CD4-positive, CD25-positive, alpha-beta regulatory T cell (primary cell): ENCODE results near the gene BAZ2A. TPM values are rescaled to one million over a fixed set of nuclear protein-coding genes. Genes with fewer than 3 reads are reported as not detected.

Source experiments
- ATAC-seq, 2 donors: fragments of 150-1000 bp; cut with Tn5 transposase; one replicate each; pipeline ENCODE4 v1.10.0; 2021; ENCODE audit warnings: low read depth in 2 of 2, moderate number of reproducible peaks in 2 of 2, moderate library complexity in 1 of 2
- DNase-seq, 3 donors: peaks; one replicate each; pipeline versions ENCODE4 v3.0.0 to v3.0.0-alpha.2; 2012 to 2022; ENCODE audit warnings: mixed read lengths in 1 of 3
- H3K27ac ChIP-seq: one replicate; pipeline ENCODE4 v1.7.0; 2013; ENCODE audit warnings: mild to moderate bottlenecking, low read length; ENCODE audit not compliant: insufficient read depth, poor library complexity, severe bottlenecking
- H3K27me3 ChIP-seq: one replicate; pipeline ENCODE4 v1.7.0; 2013; ENCODE audit warnings: low read length; ENCODE audit not compliant: control insufficient read depth, insufficient read depth
- H3K36me3 ChIP-seq: one replicate; pipeline ENCODE4 v1.7.0; 2013; ENCODE audit warnings: mild to moderate bottlenecking, low read length, moderate library complexity; ENCODE audit not compliant: control insufficient read depth, insufficient read depth
- H3K4me1 ChIP-seq: 2 replicates; pipeline ENCODE4 v1.7.0; 2013; ENCODE audit warnings: mild to moderate bottlenecking, low read length; ENCODE audit not compliant: insufficient read depth, control insufficient read depth, poor library complexity, severe bottlenecking
- H3K4me3 ChIP-seq: one replicate; pipeline ENCODE4 v1.7.0; 2013; ENCODE audit warnings: low read depth, mild to moderate bottlenecking, low read length, moderate library complexity
- H3K9me3 ChIP-seq, 2 experiments: 1 replicate in 1 of 2; 2 replicates in 1 of 2; pipeline ENCODE4 v1.7.0; 2013; ENCODE audit warnings: low read length in 2 of 2, mild to moderate bottlenecking in 1 of 2, moderate library complexity in 1 of 2; ENCODE audit not compliant: control insufficient read depth in 2 of 2
- H3K27ac Mint-ChIP-seq, 3 donors: one replicate each; pipeline ENCODE4 v1.8.0; 2020 to 2022; ENCODE audit warnings: mild to moderate bottlenecking in 3 of 3, mixed read lengths in 3 of 3, moderate library complexity in 2 of 3
- H3K27me3 Mint-ChIP-seq: one replicate; pipeline ENCODE4 v1.8.0; 2022; ENCODE audit warnings: mild to moderate bottlenecking, mixed read lengths
- H3K36me3 Mint-ChIP-seq: one replicate; pipeline ENCODE4 v1.8.0; 2020; ENCODE audit warnings: mixed read lengths
- H3K4me1 Mint-ChIP-seq, 4 donors: one replicate each; pipeline ENCODE4 v1.8.0; 2020 to 2022; ENCODE audit warnings: mixed read lengths in 4 of 4, mild to moderate bottlenecking in 1 of 4
- H3K4me3 Mint-ChIP-seq, 4 donors: one replicate each; pipeline ENCODE4 v1.8.0; 2020 to 2022; ENCODE audit warnings: mild to moderate bottlenecking in 4 of 4, mixed read lengths in 4 of 4, moderate library complexity in 3 of 4
- H3K9me3 Mint-ChIP-seq, 7 donors: one replicate each; pipeline ENCODE4 v1.8.0; 2020 to 2022; ENCODE audit warnings: mixed read lengths in 7 of 7, mild to moderate bottlenecking in 3 of 7, moderate library complexity in 2 of 7
- polyA plus RNA-seq, 4 donors: library from polyadenylated mRNA; unstranded; fragments of 300-500 nt; fragmentation: Illumina TruSeq; gene quantifications; one replicate each; pipeline ENCODE4 v1.2.3, GENCODE V29; 2021
- total RNA-seq: library from RNA; stranded (reverse); gene quantifications from one replicate; pipeline ENCODE4 v1.2.3, GENCODE V29; 2022

Gene BAZ2A
- total and polyA plus RNA-seq, 5 donors from 2014 or later = 22.2 to 237 (median 22.7) TPM

DNA sequence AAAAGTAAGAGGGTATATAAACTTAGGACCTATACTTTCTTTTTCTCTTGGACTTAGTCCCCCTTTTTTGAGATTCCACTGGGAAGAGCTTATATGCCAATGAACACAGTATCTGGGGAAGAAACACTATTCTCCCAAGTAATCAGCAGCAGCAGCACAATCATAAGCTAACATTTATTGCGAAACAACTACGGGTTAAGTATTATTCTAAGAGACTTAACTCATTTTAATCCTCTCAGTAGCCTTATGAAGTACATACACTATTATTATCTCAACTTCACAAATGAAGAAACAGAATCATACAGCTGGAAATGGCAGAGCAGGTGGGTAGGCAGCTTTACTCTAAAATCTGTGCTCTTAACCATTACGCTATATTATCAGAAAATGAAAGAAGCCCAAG is 27.9 kb downstream of the BAZ2A start:
- H3K27ac ChIP-seq = no peak overlapping the region
- ATAC-seq (no peak), DNase-seq (no peak)
- no peaks in the 10 kb centered on the region for H3K9me3 ChIP-seq
- H3K36me3 Mint-ChIP-seq = peaks cover 71% of the 10 kb centered on the region
- no peaks in the 10 kb centered on the region for H3K27me3 Mint-ChIP-seq
- peaks cover 96% of the 10 kb centered on the region for H3K36me3 ChIP-seq
- no peak overlapping the region for H3K4me3 ChIP-seq
- H3K27me3 ChIP-seq = no peaks in the 10 kb centered on the region
- H3K4me1 ChIP-seq = no peaks in the 10 kb centered on the region
- H3K27ac Mint-ChIP-seq = no peak overlapping the region
- H3K9me3 Mint-ChIP-seq = peaks cover 0 to 1% (median 0%) of the 10 kb centered on the region in 7 donors
- peaks cover 0 to 2% (median 0%) of the 10 kb centered on the region in 4 donors for H3K4me1 Mint-ChIP-seq
- no peak overlapping the region for H3K4me3 Mint-ChIP-seq

DNA sequence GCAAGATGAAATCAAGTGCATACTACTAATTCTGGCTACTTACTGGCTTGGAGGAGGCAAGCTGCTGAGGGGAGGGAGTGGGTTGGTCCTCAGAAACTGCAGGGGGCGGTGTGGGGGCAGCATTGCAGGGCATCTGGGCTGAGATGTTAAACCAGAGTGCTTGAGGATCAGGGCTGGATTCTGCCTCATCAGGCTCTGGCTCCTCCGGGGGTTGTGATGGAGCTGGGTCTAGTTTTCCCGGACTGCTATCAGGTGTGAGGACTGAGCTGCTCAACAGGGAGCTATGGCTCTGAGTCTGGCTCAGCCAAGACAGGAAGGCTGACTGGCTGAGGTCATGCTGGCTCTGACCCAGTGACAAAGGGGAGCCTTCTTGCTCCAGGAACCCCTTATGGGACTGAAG is 28.6 kb downstream of the BAZ2A start:
- Histone ChIP-seq H3K27ac (no peak overlapping the region), H3K36me3 (peaks cover 94% of the 10 kb centered on the region), H3K4me3 (no peak overlapping the region), H3K9me3 (no peaks in the 10 kb centered on the region), H3K4me1 (no peaks in the 10 kb centered on the region), H3K27me3 (no peaks in the 10 kb centered on the region)
- Mint-ChIP-seq H3K9me3 (peaks cover 0 to 1% (median 0%) of the 10 kb centered on the region in 7 donors), H3K4me1 (peaks cover 0 to 2% (median 0%) of the 10 kb centered on the region in 4 donors), H3K4me3 (peak overlapping the region in 1 of 4 donors; percentile 32), H3K27me3 (no peaks in the 10 kb centered on the region), H3K27ac (peak overlapping the region in 2 of 3 donors; percentile 38 to 45), H3K36me3 (peaks cover 72% of the 10 kb centered on the region)
- ATAC-seq (peak in 1 of 2 donors; percentile 49), DNase-seq (peak in 2 of 3 donors; percentile 32 to 43)

DNA sequence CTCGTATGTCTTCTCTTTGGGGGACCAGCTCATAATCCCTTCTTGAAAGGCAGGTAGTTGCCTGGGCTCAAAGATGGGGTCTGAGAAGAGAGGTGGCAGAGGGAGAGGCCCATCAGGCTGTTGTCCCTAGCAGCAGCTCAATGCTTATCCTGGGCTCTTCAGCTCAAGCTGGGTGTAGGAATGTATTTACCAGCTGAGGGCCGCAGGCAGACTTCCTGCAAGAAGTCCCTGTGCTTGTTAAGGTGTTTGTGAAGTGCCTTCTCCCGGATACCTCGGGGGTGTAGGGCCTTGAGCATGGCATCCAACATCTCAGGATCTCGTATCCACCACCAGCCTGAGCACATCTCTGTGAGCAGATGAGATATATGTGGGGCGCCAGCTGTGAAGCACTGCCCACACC is 29.4 kb downstream of the BAZ2A start:
- H3K9me3 Mint-ChIP-seq = peaks cover 0 to 1% (median 0%) of the 10 kb centered on the region in 7 donors

DNA sequence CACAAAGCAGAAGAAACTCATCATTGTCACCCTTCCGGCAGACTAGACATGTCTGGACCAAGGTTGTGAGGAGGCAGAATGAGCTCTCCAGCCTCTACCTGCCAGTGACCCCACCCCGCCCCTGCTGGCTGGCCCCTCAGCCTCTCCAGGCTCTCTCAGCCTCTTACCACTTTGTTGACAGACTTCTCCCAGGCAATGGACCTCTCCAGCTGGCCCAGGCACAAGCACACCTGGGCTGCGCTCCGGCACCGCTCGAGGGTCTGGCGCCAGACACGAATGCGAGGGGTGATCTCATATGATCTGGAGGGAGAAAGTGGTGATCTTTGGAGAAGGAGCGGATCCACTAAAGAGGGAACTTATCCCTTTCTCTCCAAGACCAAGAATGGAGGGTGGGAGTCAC is 30.3 kb downstream of the BAZ2A start:
- H3K4me1 Mint-ChIP-seq = peaks cover 0 to 2% (median 0%) of the 10 kb centered on the region in 4 donors
- peaks cover 83% of the 10 kb centered on the region for H3K36me3 ChIP-seq

More for the DNA sequence above, 29.4 kb downstream of the BAZ2A start:
- Histone ChIP-seq H3K27ac (no peak overlapping the region), H3K9me3 (no peaks in the 10 kb centered on the region), H3K4me3 (no peak overlapping the region), H3K4me1 (no peaks in the 10 kb centered on the region), H3K27me3 (no peaks in the 10 kb centered on the region), H3K36me3 (peaks cover 92% of the 10 kb centered on the region)
- Mint-ChIP-seq H3K4me1 (peaks cover 0 to 2% (median 0%) of the 10 kb centered on the region in 4 donors), H3K4me3 (no peak overlapping the region), H3K27me3 (no peaks in the 10 kb centered on the region), H3K27ac (no peak overlapping the region), H3K36me3 (peaks cover 64% of the 10 kb centered on the region)
- DNase-seq (no peak), ATAC-seq (no peak)

DNA sequence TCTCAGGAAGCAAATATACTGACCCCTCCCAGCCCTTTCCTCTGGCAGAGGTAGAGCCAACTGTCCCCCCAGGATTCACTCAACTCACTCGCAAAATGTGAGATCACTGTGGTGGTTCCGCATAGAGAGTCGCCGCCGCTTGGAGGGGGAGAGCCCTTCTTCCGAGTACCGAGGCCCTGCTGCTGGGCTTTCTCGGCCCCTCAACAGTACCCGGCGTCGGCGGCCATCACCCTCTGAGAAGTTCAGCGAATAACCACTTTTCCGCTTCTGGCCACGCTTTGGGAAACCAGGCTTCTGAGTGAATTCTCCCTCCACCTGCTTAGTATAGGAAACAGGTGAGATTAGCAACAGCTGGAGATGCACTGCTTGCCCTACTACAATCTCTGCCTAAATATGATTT is 31.1 kb downstream of the BAZ2A start:
- no peak for ATAC-seq

More for the DNA sequence above, 30.3 kb downstream of the BAZ2A start:
- H3K4me3 ChIP-seq = no peak overlapping the region
- Mint-ChIP-seq H3K9me3 (peaks cover 0 to 1% (median 0%) of the 10 kb centered on the region in 7 donors), H3K27me3 (no peaks in the 10 kb centered on the region), H3K27ac (peak overlapping the region in 1 of 3 donors; percentile 46), H3K4me3 (no peak overlapping the region), H3K36me3 (peaks cover 60% of the 10 kb centered on the region)
- no peaks in the 10 kb centered on the region for H3K9me3 ChIP-seq
- no peaks in the 10 kb centered on the region for H3K27me3 ChIP-seq
- ATAC-seq = no peak
- no peaks in the 10 kb centered on the region for H3K4me1 ChIP-seq
- DNase-seq = no peak
- no peak overlapping the region for H3K27ac ChIP-seq

DNA sequence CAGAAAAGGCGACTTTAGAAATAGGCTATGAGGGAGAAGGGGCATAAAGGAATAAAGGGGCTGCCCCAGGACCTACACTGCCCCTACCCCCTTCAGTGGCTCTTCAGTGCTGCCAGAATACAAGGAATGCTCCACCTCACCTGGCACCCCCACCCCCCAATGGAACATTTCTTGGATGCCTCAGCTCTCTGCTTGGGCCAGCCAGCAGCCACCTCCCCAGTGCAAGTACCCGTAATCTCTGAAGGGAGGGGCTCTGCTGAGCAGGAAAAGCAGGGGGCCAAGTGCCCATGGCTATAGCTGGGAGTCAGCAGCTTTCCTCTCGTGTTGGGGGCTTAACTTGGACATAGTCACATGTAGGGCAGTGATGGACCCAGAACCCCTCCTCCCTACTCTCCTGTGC is 33.3 kb downstream of the BAZ2A start:
- ATAC-seq = no peak
- Histone ChIP-seq H3K4me3 (no peak overlapping the region), H3K4me1 (no peaks in the 10 kb centered on the region), H3K9me3 (no peaks in the 10 kb centered on the region), H3K36me3 (peaks cover 55% of the 10 kb centered on the region), H3K27me3 (no peaks in the 10 kb centered on the region), H3K27ac (no peak overlapping the region)
- peaks cover 0 to 6% (median 1%) of the 10 kb centered on the region in 4 donors for H3K4me1 Mint-ChIP-seq
- no peak overlapping the region for H3K4me3 Mint-ChIP-seq
- peaks cover 0 to 1% (median 0%) of the 10 kb centered on the region in 7 donors for H3K9me3 Mint-ChIP-seq
- no peaks in the 10 kb centered on the region for H3K27me3 Mint-ChIP-seq
- H3K27ac Mint-ChIP-seq = peak overlapping the region in 1 of 3 donors; percentile 38
- peaks cover 41% of the 10 kb centered on the region for H3K36me3 Mint-ChIP-seq
- DNase-seq = no peak

More for the DNA sequence above, 31.1 kb downstream of the BAZ2A start:
- H3K4me3 Mint-ChIP-seq = no peak overlapping the region
- Histone ChIP-seq H3K4me1 (no peaks in the 10 kb centered on the region), H3K9me3 (no peaks in the 10 kb centered on the region), H3K4me3 (no peak overlapping the region), H3K27ac (no peak overlapping the region), H3K36me3 (peaks cover 76% of the 10 kb centered on the region), H3K27me3 (no peaks in the 10 kb centered on the region)
- H3K4me1 Mint-ChIP-seq = peaks cover 0 to 4% (median 1%) of the 10 kb centered on the region in 4 donors
- no peaks in the 10 kb centered on the region for H3K27me3 Mint-ChIP-seq
- H3K27ac Mint-ChIP-seq = no peak overlapping the region
- H3K36me3 Mint-ChIP-seq = peaks cover 54% of the 10 kb centered on the region
- H3K9me3 Mint-ChIP-seq = peaks cover 0 to 1% (median 0%) of the 10 kb centered on the region in 7 donors
- no peak for DNase-seq

DNA sequence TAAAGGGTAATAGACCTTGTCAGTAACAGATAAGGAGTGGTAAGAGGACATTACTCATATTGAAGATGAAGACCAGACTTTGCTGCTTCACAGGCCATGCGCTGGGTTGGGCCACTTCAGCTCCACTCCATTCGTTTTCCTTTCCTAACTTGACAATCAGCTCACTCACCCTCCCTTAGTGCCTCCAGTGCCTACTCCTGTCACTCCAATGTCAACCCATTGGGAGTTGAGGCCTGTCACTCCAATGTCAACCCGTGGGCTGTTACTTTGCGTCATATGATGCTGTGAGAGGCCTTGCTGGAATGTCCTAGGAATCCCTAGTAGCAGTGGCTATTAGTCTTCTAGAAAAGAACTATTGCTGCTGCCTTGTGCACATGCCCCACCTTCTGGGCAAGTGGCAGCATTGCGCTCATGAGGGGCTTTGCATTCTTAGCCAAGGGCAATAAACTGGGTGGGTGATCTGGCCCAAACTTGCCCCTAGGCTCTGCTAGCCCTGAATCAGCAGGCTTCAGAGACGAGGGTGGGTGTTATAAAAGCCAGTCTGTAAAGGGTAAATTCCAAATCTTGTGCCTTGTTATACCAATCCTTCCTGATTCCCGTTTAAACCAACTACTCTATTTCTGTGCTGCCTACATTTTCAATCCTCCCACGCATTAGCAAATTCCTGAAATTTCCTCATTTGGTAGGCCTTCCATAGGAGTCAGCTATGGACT is 36.1 kb downstream of the BAZ2A start:
- H3K4me1 Mint-ChIP-seq = peaks cover 0 to 6% (median 1%) of the 10 kb centered on the region in 4 donors
- peaks cover 17% of the 10 kb centered on the region for H3K36me3 Mint-ChIP-seq
- no peaks in the 10 kb centered on the region for H3K4me1 ChIP-seq

More for the DNA sequence above, 36.1 kb downstream of the BAZ2A start:
- H3K4me3 Mint-ChIP-seq = no peak overlapping the region
- no peaks in the 10 kb centered on the region for H3K9me3 ChIP-seq
- H3K36me3 ChIP-seq = peaks cover 28% of the 10 kb centered on the region
- DNase-seq (peak; percentile 46 to 70 (median 56)), ATAC-seq (peak; percentile 54 to 69)
- H3K9me3 Mint-ChIP-seq = peaks cover 0 to 1% (median 0%) of the 10 kb centered on the region in 7 donors
- H3K27ac ChIP-seq = no peak overlapping the region
- no peak overlapping the region for H3K4me3 ChIP-seq
- no peaks in the 10 kb centered on the region for H3K27me3 ChIP-seq
- H3K27ac Mint-ChIP-seq = no peak overlapping the region
- H3K27me3 Mint-ChIP-seq = no peaks in the 10 kb centered on the region
